ENCODE measurements around the gene HPCAL4.

HPCAL4 gene

GRCh38 chr1:39685071-39685470 lies 6.2 kb downstream of the HPCAL4 start:
- Mint-ChIP-seq H3K4me1 (peaks cover 9% of the 10 kb centered on the region), H3K9me3 (peaks cover 2% of the 10 kb centered on the region), H3K27me3 (ENCODE audit: low read depth) (peaks cover 94% of the 10 kb centered on the region), H3K36me3 (ENCODE audit: low read depth) (no peaks in the 10 kb centered on the region), H3K27ac (no peak overlapping the region), H3K4me3 (no peak overlapping the region)
- no peak for TF ChIP-seq CTCF (IDR thresholded peaks at IDR 0.05; ENCODE audit: unreplicated experiment in 3 of 3)

GRCh38 chr1:39684313-39684664 lies 6.9 kb downstream of the HPCAL4 start:
- no peak overlapping the region for H3K27ac Mint-ChIP-seq
- no peak overlapping the region for H3K4me3 Mint-ChIP-seq
- no peak for TF ChIP-seq CTCF (IDR thresholded peaks at IDR 0.05; ENCODE audit: unreplicated experiment in 3 of 3)
- peaks cover 2% of the 10 kb centered on the region for H3K9me3 Mint-ChIP-seq
- H3K36me3 Mint-ChIP-seq (ENCODE audit: low read depth): no peaks in the 10 kb centered on the region
- peaks cover 93% of the 10 kb centered on the region for H3K27me3 Mint-ChIP-seq (ENCODE audit: low read depth)
- peaks cover 5% of the 10 kb centered on the region for H3K4me1 Mint-ChIP-seq

- Mint-ChIP-seq H3K4me3 (no peak overlapping the region), H3K27me3 (ENCODE audit: low read depth) (peaks cover 93% of the 10 kb centered on the region), H3K4me1 (peaks cover 5% of the 10 kb centered on the region), H3K9me3 (peaks cover 2% of the 10 kb centered on the region), H3K36me3 (ENCODE audit: low read depth) (no peaks in the 10 kb centered on the region), H3K27ac (no peak overlapping the region)
- no peak for TF ChIP-seq CTCF (IDR thresholded peaks at IDR 0.05; ENCODE audit: unreplicated experiment in 3 of 3)
Observed at GRCh38 chr1:39683591-39684312, 7.5 kb downstream of the HPCAL4 start.

- Mint-ChIP-seq H3K27me3 (ENCODE audit: low read depth) (peaks cover 87% of the 10 kb centered on the region), H3K4me1 (no peaks in the 10 kb centered on the region), H3K9me3 (peaks cover 2% of the 10 kb centered on the region), H3K36me3 (ENCODE audit: low read depth) (no peaks in the 10 kb centered on the region), H3K27ac (no peak overlapping the region), H3K4me3 (no peak overlapping the region)
- no peak for TF ChIP-seq CTCF (IDR thresholded peaks at IDR 0.05; ENCODE audit: unreplicated experiment in 3 of 3)
Observed at GRCh38 chr1:39681999-39682398, 9.2 kb downstream of the HPCAL4 start.

- no peak for TF ChIP-seq CTCF (IDR thresholded peaks at IDR 0.05; ENCODE audit: unreplicated experiment in 3 of 3)
- H3K27me3 Mint-ChIP-seq (ENCODE audit: low read depth): peaks cover 85% of the 10 kb centered on the region
Observed at GRCh38 chr1:39681294-39681693, 9.9 kb downstream of the HPCAL4 start.

GRCh38 chr1:39680751-39681150 lies 10.5 kb downstream of the HPCAL4 start:
- H3K27me3 Mint-ChIP-seq (ENCODE audit: low read depth): peaks cover 81% of the 10 kb centered on the region
- H3K9me3 Mint-ChIP-seq: peaks cover 2% of the 10 kb centered on the region
- H3K27ac Mint-ChIP-seq: no peak overlapping the region
- TF ChIP-seq CTCF (IDR thresholded peaks at IDR 0.05; ENCODE audit: unreplicated experiment in 3 of 3): no peak
- H3K4me1 Mint-ChIP-seq: no peaks in the 10 kb centered on the region
- no peak overlapping the region for H3K4me3 Mint-ChIP-seq
- H3K36me3 Mint-ChIP-seq (ENCODE audit: low read depth): no peaks in the 10 kb centered on the region

More at GRCh38 chr1:39681294-39681693, 9.9 kb downstream of the HPCAL4 start:
- Mint-ChIP-seq H3K9me3 (peaks cover 2% of the 10 kb centered on the region), H3K4me1 (no peaks in the 10 kb centered on the region), H3K27ac (no peak overlapping the region), H3K4me3 (no peak overlapping the region), H3K36me3 (ENCODE audit: low read depth) (no peaks in the 10 kb centered on the region)
